Hematopoietic multipotent progenitor cell treated with erythropoietin and hydrocortisone succinate and interleukin-3 and kit ligand, for 15 days (in vitro differentiated cells): ENCODE measurements around the gene ZNF746.

Experiments
- DNase-seq: peaks from one replicate; pipeline ENCODE4 v3.0.0-alpha.2; 2015; ENCODE audit warnings: low spot score

The ZNF746 gene

DNA sequence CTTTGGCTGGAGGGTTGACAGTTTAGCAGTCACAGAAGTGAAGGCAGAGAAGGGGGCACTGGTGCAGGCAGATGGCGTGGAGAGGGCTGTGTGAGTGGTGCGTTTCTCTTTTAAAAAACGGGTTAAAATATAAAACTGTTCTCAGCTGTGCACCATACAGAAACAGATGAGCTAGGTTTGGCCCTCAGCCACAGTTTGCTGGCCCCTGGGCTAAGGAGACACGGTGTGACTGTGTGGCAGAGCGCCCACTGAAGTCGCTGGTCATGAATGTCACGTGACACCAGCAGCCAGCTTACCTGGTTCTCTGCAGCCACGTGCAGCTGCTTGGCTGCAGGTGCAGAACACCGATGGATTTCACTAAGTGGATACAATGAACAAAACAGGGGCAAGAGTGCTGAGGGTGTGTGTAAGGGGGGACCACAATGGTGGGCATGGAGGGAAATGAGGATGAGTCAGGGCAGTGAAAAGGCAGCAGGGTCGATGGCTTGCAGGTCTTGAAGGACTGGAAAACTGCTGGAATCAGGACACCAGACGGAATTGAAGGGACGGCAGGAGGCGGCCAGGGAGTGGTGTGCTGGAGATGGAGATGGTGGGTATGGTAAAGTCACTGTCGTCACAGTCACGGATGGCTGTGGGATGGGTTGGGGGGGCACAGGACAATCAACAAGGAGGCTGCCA is 7.4 kb downstream of the ZNF746 start:
- DNase-seq, result no peak

- peak; percentile 52 for DNase-seq
Observed at GRCh38 chr7:149489391-149490024, 8.1 kb downstream of the ZNF746 start.

DNA sequence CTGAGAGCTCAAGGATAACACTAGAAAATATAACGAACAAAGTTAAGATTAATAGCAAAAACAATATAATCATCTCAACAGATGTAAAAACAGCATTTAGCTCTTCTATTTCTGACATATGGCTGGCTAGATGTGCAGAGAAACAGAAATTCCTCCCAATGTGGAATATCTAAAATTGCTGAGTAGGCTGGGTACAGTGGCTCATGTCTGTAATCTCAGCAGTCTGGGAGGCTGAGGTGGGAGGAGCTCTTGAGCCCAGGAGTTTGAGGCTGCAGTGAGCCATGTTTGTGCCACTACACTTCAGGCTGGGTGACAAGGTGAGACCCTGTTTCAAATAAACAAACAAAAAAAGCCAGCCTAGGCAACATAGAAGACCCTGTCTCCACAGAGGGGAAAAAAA is 18.0 kb downstream of the ZNF746 start:
- DNase-seq, result peak; percentile 31

GRCh38 chr7:149478754-149479153 is 18.9 kb downstream of the ZNF746 start:
- DNase-seq, result no peak

DNA sequence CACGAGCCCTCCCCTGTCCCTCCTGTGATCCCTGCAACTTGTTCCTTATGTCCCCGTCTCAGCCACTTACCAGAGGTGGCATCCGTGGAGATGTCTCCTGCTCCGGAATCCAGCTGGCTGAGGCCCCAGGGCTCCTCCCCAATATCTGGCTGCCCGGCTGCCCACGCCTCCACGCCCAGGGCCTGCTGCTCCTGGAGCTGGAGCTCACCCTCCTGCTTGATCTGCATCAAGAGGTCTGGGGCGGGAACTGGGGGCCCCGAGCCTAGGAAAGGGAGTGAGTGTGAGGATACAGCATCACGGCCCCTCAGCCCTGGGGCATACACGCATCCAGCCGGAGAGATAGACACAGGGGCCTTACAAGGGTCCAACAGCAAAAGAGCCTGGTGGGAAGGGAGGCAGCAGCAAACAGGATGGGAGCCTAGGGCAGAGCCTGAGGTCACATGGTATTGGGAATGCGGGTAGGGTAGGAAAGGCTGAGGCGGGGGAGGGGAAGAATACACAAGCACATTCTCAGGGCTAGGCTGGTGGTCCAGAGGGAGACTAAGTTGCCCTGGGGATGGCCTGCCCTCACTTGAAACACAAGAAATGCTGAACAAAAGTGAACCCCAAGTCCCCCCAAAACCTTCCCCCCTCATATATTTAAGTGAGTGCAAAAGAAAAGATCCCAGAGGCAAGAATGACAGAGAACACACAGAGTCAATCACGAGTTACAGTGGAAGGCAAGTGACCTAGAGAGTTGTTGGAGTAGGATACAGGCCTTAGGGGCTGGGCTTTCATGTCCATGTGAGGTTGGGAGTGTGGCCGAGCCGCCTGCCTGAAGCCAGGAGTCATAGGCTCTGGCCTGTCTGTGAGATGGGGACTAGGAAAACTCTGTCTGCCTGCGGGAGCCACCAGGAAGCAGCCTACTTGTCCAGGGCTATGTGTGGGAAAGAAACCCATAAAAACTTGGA is 19.8 kb downstream of the ZNF746 start:
- no peak for DNase-seq

DNA sequence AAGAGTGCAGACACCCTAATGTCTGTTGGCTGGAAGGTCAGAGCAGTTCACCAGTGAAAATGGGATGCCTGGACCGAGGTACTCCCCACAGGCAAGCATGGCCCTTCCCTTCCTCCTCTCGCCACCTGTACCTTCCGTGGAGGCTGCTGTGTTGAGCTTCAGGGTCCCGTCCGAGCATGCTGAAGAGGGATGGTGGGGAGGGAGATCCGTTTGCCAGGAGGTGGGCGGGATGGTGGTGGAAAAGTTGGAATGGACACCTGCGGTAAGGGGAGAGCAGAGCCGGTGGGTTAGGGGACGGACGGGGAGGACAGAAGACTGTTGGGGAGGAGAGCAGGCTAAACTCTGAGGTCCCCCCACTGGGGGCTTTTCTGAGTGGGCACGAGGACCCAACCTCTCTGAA is 20.8 kb downstream of the ZNF746 start:
- no peak for DNase-seq

GRCh38 chr7:149475121-149476045 is 22.2 kb downstream of the ZNF746 start:
- DNase-seq, result no peak

GRCh38 chr7:149474309-149475120 is 23.1 kb downstream of the ZNF746 start:
- DNase-seq, result no peak

DNA sequence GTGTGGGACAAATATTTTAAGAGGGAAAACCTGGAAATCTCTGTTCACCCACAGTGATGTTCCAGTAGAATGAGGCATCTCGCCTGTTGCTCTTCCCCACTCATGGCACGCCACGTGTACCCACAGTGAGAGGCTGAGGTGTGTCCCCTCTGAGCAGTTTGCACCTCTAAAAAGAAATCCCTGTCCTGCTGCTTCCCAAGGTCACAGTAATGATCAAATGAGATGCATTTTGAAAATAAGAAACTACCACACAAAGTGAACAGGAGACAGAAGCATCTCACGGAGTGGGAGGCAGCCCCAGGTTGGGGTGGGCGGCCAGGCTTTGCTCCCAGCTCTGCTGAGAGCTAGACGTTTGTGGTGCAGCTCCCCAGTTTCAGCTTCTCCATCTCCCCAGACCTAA is 24.4 kb downstream of the ZNF746 start:
- DNase-seq, result no peak

DNA sequence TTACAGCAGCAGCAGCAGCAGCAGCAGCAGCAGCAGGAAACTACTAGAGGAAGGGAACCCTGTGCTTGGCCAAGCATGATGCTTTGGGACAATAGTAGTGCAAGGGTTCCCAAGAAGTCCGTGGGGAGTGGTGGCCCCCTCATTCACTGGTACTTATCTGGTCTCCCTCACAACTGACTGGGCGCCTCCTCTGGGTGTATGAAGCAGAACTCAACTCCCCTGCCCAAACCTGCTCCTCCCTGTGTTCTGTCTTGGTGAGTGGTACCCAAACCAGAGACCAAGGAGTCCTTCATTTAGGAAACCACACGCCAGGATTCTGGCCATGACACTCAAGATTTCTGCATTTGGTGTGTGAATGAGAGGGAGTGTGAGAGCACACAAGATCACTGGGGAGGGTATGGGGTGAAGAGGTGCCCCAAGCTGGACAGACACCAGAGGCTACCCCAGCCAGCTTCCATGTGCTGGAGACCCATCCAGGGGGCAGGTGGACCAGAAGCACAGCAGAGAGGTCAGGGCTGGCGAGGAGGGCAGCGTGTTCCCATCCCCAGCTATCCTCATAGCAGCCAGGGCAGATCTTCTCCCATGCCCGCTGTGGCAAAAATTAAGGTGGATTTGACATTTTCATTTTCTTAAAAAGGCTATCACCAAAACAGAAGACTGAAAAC is 26.2 kb downstream of the ZNF746 start:
- no peak for DNase-seq

DNA sequence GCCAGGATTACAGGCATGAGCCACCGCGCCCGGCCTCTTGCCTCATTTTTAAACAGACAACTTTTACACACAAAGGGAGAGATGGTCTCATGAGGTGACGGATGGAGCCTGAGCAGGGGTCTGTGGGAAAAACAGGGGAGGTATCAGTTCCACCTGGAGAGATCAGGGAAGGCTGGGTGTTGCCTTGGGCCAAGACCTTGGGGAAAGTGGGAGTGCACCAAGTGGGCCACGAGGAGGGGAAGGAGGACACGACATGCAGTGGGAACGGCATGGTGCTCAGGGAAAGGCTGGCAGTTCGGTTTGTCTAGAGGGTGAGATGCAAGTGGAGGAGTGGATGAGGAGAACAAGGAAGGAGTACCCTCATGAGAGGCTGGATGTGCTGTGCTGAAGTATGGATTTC is 27.8 kb downstream of the ZNF746 start:
- DNase-seq, result no peak

DNA sequence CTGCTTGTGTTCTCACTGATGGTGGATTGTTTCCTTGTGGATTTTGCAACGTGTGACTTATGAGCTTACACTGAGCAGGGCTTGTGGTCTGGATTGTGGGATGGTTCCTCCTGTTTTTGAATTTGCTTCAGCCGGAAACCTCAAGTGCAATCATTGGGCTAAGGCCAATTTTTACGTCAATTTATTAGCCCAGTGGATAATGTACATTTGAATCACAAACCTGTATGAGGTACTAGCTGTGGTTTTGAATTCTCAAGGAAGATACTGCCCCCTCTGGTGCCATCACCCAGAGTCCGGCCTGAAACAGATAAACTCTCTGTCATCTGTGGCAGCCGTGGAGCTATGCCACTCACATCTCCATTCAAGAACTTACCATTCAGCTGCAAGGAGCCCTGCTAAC is 29.4 kb downstream of the ZNF746 start:
- DNase-seq, result no peak

DNA sequence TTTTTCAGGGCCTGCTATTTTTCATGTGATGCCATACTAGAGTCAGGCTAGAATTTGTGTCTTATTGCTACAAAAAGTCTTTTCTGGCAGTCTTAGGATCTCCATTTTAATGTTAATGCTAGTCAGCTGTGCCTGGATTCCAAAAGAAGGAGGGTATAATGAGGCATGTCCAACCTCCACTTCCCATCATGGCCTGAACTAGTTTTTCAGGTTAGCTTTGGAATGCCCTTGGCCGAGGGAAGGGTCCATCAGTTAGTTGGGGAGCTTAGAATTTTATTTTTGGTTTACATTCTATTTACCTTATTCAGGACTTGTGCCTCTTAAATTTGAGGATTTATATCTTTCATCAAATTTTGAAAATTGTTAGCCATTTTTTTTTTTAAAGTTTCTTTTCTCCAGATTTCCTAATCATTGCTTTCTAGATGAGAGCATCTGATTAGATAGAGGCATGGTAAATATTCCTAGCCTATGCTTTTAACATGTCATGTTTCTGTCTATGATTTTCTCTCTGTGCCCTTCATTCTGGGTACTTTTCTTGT is 30.2 kb downstream of the ZNF746 start:
- no peak for DNase-seq

DNA sequence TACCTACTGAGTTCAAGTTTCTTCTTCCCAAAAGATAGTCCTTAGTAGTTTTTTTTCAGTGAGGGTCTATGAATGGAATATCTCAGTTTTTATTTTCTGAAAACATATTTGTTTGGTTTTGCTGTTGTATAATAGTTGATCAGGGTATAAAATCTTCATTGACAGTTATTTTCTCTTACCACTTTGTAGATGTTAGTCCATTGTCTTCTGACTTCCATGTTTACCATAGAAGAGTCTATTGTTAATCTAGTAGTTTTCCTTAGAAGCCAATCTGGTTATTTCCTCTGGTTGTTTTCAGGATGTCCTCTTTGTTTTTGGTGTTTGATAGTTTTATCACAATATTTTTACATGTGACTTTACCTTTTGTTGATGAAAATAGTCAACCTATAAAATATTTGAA is 31.2 kb downstream of the ZNF746 start:
- DNase-seq, result no peak

DNA sequence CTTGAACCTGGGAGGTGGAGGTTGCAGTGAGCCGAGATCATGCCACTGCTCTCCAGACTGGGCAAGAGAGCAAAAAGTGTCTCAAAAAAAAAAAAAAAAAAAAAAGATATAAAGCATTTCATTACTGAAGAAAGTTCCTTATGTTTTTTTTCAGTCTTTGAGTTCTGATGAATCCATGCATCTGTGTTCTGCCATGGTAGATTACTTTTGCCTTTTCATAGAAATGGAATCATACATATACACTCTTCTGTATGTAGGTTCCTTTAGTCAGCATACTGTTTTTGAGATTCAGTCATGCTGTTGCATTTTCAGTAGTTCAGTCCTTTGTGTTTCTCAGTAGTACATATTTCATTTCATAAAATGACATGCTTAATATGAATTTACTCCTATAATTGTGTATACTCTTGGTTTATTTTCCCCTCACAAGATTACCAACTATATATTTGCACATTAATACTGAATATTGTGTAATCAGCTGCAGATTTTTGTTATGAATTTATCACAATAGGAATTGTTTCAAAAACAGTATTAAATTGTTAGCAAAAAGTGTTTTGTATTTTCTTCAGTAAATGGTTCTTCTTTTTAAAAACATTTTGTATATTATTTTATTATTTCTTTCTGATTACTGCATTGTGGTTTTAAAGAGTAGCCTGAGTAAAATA is 34.0 kb downstream of the ZNF746 start:
- DNase-seq, result no peak

DNA sequence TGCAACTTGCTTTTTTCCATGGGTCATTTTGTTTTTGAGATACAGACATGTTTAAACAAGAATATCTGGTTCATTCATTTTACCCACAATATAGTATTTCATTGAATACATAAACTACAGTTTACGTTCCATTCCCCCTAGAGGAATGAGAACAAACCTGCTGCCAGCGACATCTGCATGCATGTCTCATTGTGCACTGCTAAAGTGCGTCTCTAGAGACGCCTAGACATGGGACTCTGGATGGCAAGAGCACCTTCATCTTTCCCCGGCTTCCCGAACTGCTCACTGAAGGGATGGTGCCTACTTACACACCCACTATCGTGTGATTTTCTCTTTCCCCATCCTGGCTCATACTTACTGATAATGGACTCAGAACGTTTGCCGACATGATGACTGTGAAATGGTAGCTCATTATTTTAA is 35.5 kb downstream of the ZNF746 start:
- no peak for DNase-seq

DNA sequence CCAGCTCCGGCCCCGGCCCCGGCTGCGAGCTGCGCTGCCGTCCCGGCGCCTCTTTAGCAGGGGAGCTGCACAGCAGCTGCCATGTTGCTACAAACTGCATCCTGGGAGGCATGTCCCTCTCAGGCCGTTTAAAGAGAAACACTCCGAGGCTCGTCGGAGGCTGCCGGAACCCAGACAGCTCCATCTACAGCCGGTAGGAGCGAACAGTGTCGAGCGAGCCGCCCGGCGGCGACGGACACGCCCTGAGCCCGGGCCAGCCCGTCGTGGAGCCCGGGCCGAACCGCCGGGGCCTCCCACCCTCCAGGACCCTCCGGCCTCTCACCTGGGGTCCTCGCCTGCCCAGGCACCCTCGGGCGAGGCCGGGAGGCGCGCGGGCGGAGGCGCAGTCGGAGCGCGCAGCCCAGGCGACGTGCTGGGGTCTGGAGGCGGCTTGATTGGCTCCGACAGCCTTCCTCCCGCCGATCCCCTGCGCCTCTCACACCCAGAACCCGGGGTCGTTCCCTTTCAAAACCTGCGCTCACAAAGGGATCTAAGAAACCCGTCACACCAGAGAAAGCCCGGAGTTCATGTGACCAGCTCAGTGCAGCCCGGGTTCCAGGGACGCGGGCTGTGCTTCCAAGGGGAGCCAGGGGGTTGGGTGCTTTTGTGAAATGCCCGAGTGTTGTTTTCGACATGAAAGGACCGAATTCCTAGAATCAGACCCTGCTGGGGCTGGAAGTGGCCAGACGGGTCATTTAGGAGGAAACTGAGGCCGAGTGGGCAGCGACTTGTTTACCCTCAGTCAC is 36.9 kb downstream of the ZNF746 start, which contains the start of gene ZNF777:
ZNF777 (minus strand) TSS at position 570 of the 785 bp plus-strand sequence. CDS start 5,040 bp downstream, outside the sequence.
- DNase-seq, result peak; percentile 87
